Upper lobe of left lung (tissue), 4 donors: ENCODE results near the gene PGBD5.

Source experiments
- CTCF ChIP-seq, 6 experiments: fragments of 450-650 bp in 4 of 6; fragments of 200-600 bp in 2 of 6; sonication (generic) in 2 of 6; IDR thresholded peaks; one replicate each; pipeline ENCODE4 v1.5.1; 2016 to 2019; ENCODE audit warnings: antibody characterized with exemption in 6 of 6
- EP300 ChIP-seq, 4 donors: sonication (generic); formaldehyde crosslinking; IDR thresholded peaks; one replicate each; pipeline ENCODE4 v1.5.1; 2017; ENCODE audit warnings: antibody characterized with exemption in 4 of 4, control low read depth in 2 of 4
- POLR2A ChIP-seq, 4 donors: fragments of 450-650 bp; IDR thresholded peaks; one replicate each; pipeline ENCODE4 v1.5.1; 2016 to 2017; ENCODE audit warnings: antibody characterized with exemption in 4 of 4, mild to moderate bottlenecking in 2 of 4
- POLR2AphosphoS5 ChIP-seq, 2 donors: sonication (generic); formaldehyde crosslinking; IDR thresholded peaks; one replicate each; pipeline ENCODE4 v1.5.1; 2017; ENCODE audit warnings: antibody characterized with exemption in 2 of 2

- TF ChIP-seq POLR2A (IDR thresholded peaks at IDR 0.05) = no peak
- no peak for TF ChIP-seq CTCF (IDR thresholded peaks at IDR 0.05)
- TF ChIP-seq EP300 (IDR thresholded peaks at IDR 0.05) = no peak
- no peak for TF ChIP-seq POLR2AphosphoS5 (IDR thresholded peaks at IDR 0.05)
Measured at GRCh38 chr1:230270185-230270558, 156.0 kb downstream of the PGBD5 start.
